NCI-H1105 treated with DMSO at 0.1 percent for 48 hours (cell line): Measurements from ENCODE around the gene TTLL10.

Experiments used
- DNase-seq: peaks from one replicate; lab custom pipeline; 2025; lab: John Stamatoyannopoulos, UW

The TTLL10 gene, protein sequence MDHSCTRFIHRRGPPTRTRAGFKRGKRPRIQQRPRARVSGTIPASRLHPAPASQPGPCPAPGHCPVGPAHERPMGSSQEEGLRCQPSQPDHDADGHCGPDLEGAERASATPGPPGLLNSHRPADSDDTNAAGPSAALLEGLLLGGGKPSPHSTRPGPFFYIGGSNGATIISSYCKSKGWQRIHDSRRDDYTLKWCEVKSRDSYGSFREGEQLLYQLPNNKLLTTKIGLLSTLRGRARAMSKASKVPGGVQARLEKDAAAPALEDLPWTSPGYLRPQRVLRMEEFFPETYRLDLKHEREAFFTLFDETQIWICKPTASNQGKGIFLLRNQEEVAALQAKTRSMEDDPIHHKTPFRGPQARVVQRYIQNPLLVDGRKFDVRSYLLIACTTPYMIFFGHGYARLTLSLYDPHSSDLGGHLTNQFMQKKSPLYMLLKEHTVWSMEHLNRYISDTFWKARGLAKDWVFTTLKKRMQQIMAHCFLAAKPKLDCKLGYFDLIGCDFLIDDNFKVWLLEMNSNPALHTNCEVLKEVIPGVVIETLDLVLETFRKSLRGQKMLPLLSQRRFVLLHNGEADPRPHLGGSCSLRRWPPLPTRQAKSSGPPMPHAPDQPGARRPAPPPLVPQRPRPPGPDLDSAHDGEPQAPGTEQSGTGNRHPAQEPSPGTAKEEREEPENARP

DNA sequence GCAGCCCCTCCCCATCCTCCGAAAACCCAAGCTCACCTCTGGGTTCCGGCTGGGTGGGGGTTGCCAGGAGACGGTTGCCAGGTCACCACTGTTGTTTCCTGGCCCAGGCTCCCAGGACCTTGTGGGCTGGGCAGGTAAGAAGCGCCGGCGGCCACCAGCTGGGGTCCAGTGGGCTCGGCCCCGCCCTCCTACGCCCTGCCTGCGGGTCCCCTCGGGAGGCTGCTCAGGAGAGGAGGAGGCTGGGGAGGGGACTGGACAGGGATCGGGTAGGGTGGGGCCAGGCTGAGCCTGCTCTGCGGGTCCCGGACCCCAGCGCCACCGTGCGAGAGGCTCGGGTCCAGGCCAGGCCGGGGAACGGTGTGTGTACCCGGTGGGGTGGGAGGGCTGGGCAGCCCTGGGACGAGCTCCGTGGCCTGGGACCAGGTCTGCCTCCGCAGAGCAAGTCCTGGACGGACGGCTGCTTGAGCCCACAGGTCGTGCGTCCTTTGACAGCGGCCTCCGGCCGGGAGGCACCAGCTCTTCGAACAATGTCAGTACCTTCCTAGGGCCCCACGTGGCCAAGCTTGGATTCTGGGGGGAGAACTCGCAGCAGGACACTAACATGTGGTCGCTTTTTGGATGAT lies at the start of gene TTLL10:
Gene TTLL10 (plus strand): TSS at position 88 of the 623 bp plus-strand sequence. CDS start 5,336 bp downstream, outside the sequence.
- DNase-seq: no peak

DNA sequence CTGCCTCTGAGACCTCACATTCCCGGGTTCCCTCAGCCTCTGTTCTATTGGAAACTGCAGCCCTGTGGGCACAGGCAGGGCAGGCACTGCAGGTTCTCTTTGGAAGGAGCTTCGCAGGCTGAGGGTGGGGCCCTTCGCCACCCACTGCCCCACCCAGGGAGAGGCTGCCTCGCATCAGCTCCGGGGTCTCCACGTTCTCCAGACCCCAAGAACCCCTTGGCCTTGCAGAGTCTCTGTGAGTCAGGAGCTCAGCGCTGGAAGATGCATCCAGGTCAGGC lies 49.2 kb upstream of the TTLL10 start:
- DNase-seq: no peak

DNA sequence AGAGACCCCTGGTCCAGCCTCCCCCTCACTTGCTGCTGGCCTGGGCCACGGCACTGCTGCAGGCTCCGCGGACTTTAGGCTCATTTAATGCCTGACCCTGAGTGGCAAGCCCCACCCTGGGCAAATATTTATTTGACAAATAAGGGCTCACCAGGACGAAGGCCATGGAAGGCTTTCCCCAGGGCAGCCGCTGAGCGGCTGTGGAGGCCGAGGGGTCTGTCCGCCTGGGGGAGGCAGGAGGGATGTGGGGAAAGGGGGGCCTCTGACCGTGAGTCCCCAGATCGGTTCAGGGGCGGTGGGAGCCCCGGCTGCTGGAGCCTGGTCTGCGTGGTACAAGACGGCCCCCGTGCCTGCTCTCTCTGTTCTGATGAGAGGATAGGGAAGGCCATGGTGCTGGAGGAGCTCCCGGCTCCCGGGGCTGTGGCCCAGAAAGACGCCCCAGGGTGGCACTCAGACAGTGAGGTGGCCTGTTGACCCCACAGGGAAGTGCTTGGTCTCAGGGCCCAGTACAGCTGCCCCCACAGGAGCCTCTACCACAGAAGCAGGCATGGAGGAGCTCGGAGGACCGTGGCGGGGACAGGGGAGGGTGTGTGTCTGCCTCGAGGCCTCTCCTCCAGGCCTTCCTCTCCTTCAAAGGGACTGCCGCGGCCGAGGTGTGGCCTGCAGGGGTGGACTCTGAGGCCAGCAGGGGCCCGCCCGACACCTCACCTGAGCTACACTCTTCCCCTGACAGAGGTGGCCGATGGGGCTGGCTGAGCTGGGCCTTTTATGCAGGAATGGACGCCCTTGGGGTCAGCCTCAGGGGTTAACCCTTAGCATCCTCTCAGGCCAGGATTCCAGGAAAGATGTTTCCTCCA lies 48.7 kb upstream of the TTLL10 start:
- no peak for DNase-seq

DNA sequence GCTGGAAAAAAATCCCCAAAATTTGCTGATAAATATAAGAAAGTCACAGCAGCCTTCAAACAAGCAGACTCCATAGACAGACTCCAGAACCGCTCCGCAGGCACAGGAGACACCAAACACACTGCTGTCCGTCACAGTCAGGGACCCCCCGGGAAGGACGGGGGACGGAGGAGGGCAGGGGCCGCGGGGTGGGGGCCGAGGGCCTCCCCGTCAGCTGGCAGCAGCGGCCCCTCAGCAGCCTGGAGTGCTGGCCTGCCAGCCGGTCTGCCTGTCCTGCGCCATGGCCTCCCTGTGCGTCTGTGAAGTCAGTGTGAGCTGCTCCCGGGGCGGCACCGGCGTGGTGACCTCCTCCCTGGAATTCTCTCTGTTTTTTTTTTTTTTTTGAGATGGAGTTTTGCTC lies 47.7 kb upstream of the TTLL10 start:
- DNase-seq: no peak

DNA sequence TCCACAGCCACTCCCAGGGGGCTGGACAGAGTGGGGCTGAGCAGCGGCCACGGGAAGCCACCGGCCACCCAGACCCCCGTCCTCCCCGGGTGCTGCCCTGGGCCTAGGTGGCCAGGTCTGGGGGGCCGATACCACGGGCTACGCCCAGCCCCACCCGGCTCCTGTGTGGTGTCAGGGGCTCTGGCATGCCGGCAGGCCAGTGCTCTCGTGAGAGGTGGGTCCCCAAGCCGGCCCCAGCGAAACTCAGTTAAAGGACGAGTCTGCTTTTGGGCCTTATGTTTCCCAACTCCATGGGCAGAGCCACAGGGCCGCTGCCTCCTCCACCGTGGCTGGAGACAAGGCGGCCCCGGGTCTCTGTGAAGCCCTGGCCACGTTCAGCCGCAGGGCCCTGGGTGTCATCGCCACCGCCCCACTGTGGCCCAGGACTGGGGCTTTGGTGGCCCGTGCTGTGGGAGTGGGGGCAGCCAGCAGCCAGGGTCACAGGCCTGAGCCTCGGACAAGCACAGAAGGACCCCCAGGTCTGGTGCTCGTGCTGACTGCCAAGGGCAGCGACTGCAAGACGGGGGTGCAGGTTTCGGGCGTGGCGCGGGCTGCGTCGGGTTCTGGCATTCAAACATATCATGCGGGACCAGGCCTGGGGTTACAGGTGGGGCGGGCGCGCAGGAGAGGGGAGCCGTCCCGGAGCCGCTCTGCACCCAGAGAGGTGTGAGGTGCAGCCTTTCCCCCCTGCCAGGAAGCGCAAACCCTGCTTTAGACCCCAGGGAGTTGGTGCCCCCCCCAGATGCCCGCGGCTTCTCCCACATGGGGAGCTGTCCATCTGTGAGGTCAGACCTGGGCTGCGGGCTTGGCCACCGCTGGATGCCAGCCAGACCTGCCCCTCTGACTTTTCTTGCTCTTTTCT lies 45.9 kb upstream of the TTLL10 start:
- DNase-seq: no peak

DNA sequence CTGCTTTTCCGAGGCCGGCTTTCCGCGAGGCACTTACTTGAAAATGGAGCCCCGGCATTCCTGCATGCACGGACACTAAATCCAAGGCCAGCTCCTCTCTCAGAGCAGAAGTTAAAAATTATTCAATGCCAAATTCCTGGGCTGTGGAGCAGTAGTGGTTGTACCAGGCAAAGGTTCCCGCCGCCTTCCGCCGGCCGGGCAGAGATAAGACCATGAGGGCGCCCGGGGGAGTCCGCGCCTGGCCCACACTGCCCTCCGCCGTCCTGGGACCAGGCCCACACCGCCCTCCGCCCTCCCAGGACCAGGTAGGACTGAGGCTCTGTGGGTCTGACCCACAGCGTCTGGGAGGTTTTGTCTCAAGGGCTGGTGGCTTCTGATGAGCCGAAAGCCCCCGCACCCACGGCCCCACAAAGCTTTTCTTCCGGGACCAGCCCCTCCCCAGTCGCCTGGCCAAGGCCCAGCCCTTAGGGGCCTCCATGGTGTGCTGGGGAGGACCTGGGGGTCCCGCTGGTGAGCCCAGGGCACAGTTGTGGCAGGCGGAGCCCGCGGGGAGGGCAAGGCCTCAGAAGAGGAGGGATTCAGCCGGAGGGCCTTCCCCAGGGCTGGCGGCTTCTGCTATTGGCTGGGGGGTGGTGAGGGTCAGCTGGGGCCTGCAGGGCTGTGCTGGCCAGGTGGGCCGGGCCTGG lies 45.1 kb upstream of the TTLL10 start:
- no peak for DNase-seq

DNA sequence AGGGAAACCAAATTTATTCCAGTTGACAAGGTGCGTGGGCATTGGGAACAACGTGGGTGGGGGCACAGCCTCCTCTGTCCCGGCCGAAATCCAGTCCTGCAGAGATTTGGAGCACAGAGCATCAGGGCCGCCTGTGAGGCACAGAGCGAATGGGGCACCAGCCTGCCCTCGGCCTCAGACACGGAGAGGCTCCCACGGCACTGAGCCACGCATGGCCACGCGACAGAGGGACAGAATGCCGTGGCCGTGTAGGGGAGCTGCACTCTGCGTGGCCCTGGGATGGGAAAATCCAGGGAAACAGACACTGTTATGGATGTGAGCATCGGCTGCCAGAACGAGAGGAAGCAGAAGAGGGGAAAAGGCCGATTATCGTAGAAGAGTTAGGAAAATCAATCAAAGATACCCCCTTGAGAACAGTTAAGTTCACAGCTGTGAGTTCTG lies 44.3 kb upstream of the TTLL10 start:
- DNase-seq: no peak

DNA sequence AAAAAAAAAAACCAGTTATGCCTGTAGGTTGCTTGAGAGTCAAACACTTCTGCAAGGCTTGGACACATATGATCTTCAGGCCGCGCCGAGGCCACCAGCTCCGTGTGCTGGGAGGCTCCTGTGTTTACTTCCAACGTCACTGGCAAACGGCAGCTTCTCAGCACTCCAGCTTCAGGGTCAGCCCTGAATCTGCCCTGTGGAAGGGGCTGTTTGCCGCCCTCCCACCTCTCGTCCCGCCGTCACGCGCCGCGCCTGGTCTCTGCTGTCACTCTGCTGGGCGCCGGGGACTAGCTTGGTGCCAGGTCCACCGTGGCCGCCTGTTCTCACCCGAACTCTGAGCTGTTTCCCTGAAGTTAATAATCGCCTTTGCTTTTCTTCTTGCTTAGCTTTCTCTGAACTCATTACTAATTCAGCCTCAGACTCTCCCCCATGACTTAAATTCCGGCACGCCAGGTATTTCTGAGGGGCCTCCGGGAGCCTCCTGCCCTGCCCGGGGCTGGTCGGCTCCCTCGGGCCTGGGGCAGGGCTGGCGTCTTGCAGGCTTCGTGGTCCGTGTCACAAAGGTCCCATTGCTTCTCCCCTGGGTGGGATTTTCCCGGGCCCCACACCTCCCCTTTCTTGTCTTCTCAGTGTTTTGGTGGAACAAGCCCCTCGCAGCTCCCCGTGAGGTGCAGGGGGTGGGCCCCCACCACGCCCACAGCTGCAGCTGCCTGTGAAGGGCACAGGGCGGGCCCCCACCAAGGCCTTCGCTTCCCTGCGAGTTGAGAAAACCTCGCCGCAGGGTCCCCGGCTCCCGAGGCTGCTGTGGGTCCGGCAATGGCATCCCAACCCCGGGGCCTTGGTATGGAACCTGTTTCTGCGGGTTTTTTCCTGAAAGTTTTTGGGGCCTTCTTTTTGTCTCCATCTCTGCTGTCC lies 43.2 kb upstream of the TTLL10 start:
- no peak for DNase-seq

DNA sequence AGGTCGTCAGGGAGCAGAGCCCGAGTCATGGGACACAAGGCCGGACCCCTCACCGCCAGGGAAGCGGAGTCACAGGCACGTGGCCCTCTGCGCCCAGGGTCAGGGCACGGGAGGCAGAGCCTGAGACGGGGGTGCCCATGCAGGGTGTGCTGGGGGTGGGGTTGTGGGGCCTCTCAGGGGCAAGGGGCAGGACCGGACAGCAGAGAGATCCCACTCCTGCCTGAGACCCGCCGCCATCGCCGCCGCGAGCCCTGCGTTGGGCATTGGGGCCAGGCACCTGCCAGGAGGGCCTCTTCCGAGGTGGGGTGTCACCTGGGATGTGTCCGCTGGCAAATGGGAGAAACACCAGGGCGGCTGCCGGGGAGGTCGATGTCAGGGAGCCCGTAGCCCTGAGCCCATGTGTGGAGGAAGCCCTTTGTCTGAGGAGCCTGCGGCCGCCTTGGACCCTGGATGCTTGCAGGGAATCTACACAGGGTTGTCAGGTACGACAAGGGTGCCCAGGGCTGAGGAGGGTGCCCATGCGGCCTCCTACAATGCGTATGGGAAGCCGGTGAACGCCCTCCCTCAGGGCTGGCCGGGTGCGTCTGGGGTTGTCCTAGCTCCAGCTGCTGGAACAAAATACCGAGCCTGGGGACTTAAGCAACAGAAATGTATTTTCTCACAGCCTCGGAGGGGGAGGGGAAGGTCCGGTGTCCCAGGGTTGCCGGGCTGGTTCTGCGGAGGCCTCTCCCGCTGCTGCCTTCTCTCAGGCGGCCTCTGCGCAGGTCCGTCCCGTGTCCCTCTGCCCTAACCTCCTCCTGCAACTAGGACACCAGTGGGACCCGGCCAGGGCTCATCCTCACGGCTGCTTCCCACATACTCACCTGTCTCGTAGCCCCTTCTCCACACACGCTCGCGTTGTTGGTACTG lies 41.4 kb upstream of the TTLL10 start:
- no peak for DNase-seq

DNA sequence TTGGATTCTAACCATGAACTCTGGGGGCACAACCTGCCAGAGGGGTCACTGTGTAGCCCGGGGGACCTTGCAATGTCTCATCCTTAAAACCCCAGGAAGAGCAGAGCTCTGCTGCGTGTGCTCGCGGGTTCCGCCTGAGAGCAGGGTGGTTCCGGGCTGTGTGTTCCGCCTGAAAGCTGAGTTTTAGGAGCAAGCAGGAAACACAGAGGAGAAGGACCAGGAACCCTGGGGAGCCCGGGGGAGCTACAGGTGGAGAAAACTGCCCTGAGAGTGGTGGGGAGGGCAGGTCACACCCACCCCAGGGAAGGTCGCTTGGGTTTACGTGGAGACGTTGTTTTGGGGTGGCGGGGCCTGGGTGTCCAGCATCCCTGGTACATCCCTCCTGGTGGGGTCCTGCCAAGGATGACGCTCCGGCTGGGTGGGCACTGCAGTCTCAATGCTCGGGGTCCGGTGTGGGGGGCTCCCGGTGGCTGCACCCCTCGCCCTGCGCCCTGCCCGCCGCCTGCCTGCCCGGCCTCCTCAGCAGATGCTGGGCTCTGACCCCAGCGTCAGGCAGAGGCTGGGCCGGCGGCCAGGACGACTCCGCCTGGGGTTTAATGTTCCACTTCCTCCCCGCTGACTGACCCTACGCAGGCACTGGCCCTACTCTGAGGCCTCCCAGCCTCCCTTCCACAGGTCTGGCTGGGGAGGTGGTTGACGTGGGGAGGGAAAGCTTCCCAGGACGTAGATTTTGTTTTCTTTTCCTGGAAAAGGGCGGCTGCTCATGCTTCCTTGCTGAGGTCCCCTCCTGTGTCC lies 40.5 kb upstream of the TTLL10 start:
- DNase-seq: no peak

DNA sequence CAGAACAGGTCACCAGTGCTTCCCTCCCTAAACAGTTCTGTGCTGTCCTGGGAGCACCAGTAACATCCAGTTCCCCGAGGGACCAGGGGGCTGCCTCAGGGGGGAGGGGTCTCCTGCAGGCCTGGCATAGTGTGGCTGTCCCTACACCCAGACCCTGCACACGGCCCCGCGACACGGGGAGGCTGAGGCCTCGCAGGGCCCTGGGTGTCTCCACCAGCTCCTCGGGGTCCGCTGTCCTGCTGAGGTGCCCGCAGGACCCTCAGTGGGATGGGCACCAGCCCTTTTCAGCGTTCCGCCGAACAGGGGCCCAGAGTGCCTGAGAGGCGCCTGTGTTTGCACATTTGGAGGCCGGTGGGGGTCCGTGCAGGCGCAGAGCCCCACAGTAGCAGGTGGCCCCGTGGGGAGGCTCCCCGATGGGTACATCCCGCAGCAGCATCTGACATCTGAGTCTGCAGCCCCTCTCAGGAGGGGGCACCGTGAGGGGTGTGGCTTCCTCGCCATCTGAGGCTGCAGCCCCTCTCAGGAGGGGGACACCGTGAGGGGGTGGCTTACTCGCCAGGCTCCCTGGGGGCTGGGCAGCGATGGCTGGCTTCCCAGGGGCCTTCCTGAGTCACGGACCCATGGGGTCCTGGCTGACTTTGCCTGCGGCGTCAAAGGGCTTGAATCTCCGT lies 39.2 kb upstream of the TTLL10 start:
- no peak for DNase-seq

DNA sequence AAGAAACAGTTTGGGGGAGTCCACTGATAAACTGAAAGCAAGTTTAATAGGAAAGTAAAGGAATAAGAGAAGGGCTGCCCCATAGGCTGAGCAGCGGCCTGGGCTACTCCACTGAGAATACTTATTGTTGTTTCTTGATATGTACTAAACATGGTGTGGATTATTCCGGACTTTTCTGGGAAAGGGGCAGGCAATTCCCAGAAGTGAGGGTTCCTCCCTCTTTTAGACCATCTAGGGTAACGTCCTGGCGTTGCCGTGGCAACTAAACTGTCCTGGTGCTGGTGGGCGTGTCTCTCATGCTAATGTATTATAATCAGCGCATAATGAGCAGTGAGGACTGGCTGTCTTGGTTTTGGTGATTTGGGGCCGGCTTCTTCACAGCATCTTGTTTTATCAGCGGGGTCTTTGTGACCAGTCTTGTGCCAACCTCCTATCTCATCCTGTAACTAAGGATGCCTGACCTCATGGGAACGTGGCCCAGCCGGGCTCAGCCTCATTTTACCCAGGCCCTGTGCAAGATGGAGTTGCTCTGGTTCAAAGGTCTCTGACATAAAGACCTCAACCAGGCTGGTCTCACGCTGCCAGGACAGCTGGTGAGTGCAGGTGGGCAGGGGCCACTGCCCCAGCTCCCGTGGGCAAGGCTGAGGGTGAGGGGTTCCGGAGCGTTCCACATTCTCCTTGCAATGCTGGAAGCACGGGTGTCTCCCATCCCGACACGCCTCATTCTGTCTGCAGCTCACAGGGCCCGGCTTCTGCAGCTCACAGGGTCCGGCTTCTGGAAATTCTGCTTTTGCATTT lies 38.1 kb upstream of the TTLL10 start:
- no peak for DNase-seq

DNA sequence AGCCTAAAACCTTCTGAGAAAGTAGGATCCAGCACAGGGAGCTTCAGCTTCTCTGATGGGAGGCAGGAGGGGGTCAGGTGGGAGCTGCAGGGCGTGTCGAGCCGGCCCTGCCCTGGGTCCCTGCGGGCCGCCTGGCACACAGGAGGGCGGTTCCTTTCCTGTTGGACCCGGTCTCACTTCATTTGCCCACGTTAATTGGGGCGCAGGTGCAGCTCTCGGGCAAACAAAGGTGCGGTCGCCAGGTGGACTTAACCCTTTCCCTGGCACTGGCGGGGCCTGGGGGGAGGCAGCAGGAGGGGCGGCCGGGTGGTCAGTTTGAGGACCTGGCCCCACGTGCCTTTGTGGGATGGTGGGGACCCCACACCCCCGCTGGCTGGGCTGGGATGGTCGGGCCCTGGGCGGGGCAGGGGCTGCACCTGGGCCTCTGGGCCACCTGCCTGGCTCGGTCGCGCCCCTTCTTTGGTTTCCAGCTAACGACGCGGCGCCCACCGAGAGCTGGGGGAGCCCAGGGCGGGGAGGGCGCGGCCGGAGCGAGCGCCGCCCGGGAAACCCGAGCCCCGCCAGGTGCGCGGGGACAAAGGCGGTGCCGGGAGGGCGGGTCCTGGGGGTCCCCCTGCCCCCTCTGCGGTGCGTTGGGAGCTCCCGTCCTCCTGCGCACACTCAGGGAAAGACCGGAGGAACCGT lies 37.0 kb upstream of the TTLL10 start:
- DNase-seq: peak; percentile 93

DNA sequence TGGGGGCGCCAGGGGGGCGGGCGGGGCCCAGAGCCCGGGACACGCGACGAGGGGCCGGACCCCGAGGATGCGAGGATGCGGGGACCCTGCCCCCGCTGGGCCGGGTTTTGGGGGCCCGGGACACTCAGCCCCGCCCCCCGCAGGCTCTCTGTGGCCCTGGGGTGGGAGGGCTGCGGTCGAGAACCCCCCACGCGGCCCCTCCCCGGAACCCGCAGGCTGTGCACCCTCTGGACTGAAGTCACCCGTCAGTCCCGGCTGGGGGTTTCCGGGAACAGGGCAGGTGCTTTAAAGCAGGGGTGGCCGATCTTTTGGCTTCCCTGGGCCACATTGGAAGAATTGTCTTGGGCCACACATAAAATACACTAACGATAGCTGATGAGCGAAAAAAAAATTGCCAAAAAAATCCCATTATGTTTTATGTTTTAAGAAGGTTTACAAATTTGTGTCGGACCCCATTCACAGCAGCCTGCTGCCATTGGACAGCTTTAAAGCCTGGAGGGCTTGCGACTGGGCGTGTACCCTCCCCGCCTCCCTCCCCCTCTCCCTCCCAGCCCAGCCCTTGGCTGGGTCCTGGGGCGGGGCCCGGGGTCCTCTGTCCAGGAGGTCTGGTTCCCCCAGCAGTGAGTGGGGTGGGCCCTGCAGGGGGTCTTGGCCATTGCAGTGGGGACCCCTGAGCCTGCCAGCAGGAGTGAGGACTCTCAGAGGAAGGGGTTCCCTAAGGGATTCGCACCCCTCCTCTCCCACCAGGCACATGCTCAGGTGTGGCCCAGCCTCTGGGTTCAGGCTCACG lies 36.2 kb upstream of the TTLL10 start:
- peak; percentile 49 for DNase-seq

DNA sequence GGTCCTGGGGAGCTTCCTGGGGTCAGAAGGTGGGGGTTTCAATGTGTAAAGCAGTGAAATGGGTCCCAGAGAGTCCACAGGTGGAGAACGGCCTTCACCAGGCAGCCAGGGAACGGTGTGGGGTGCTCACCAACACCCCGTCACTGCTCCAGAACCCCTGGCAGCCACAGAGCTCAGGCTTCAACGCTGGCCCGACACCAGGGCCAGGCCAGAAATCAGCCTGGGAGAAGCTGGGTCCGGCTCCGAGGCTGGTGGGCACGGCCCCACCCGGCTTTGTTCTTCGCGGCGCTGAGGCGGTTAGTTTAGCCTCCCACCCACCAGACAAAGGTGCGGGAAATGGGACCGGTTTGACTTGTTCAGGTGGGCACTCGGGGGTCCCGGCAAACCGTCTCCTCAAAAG lies 33.0 kb upstream of the TTLL10 start:
- DNase-seq: no peak
